22Rv1 (cell line): ENCODE data around the gene PPAN.

ENCODE experiments used
- H3K27ac ChIP-seq: fragments of 450-650 bp; 2 replicates; pipeline ENCODE4 v1.5.1; 2017
- CTCF ChIP-seq: fragments of 450-650 bp; IDR thresholded peaks from 2 replicates; pipeline ENCODE4 v1.5.1; 2017; ENCODE audit warnings: mild to moderate bottlenecking
- ZFX ChIP-seq: fragments of 450-650 bp; IDR thresholded peaks from 2 replicates; pipeline ENCODE4 v1.6.1; 2017; ENCODE audit warnings: antibody characterized with exemption, borderline replicate concordance

PPAN gene

GRCh38 chr19:10104130-10104513 is 2.0 kb upstream of the PPAN start:
- H3K27ac ChIP-seq = no peak overlapping the region
- TF ChIP-seq ZFX (no peak), CTCF (no peak)

GRCh38 chr19:10104665-10105508 is 1.3 kb upstream of the PPAN start:
- TF ChIP-seq CTCF = no peak
- no peak for TF ChIP-seq ZFX
- no peak overlapping the region for H3K27ac ChIP-seq

- H3K27ac ChIP-seq = no peak overlapping the region
- no peak for TF ChIP-seq CTCF
- no peak for TF ChIP-seq ZFX
Observed at GRCh38 chr19:10105509-10106099, 558 bp upstream of the PPAN start.

GRCh38 chr19:10107254-10107653 is 1.1 kb downstream of the PPAN start:
- peak overlapping the region; percentile 69 for H3K27ac ChIP-seq
- no peak for TF ChIP-seq ZFX
- TF ChIP-seq CTCF = no peak

GRCh38 chr19:10107817-10108367 is 1.7 kb downstream of the PPAN start:
- no peak for TF ChIP-seq CTCF
- TF ChIP-seq ZFX = no peak
- no peak overlapping the region for H3K27ac ChIP-seq

- no peak overlapping the region for H3K27ac ChIP-seq
- TF ChIP-seq CTCF (no peak), ZFX (no peak)
Observed at GRCh38 chr19:10109528-10109927, 3.4 kb downstream of the PPAN start.
